Raji (cell line): ENCODE measurements around the gene DSTN.

Experiments used
- POLR2A ChIP-seq: IDR thresholded peaks from 2 replicates; pipeline ENCODE4 v1.6.1; 2011; ENCODE audit warnings: low read depth, low read length, control low read depth; ENCODE audit not compliant: insufficient read depth

The DSTN gene

DNA sequence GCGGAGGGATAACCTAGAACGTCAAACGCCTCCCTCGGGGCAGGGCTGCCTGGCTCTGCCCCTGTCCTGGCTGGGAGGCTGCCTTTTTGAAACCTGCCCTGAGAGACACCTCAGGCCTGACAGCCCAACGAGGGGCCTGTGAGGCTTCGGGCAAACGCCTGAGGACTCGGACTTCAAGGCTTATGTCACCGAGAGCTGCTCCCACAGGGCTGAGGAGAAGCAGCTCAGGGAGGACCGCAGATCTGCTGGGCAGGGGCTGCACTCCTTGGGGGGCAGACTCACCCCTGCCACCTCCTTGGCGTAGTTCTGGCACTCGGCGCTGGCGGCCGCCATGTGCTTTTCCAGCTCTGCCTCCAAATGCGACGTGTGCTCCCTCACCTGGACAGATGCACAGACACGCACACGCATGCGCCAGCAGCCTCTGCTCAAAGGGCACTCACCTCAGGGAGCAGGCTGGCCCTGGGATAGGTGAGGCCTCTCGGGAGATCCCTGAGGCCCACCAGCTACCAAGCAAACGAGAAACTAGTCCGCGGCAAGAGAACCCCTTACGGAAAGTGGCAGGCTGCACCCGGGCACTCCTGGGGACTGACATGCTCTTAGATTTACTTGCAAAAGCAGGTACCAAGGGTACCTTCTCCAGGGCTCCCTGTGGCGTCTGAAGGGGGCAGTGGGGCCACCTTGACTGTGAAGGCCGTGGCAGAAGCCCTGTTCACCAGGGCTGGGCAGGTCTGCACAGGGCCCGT, 49.6 kb downstream of the DSTN start:
- no peak for TF ChIP-seq POLR2A

DNA sequence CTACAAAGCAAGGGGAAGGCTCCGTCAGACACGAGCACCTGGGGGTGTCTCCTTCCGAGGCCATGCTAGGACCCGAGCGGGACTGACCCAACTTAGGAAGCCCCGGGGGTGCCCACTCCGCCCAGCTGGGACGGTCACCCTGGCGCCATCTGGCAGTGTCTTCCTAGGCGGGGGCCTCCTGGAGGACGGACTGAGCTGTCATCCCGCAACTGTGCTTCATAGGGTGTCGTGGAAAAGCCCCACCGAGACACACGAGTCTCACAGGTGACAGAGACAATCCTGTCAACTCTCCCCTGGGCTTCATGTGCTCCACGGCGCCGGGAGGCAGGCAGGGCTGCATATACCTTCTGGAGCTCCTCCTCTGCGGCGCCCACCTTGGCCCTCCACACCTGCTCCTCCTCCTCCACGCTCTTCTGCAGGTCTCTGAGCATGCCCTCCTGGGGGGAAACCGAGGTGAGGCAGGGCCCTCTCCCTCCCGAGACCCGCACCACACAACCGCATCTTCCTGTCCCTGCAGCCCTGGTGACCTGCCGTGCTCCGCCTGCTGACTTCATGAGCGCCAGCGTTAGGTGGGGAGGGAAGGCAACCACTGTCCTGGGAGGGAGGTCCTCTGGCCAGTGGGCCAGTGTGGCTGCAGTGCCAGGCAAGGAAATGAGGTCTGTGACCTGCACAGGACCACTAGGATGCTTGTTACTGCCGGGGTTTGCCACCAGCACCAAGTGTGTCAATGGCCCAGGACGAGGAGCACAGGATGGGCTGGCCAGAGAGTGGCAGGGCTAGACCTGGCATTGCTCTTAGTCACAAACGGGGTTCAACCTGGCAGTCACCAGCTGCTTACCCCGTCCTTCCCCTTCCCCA, 50.7 kb downstream of the DSTN start:
- no peak for TF ChIP-seq POLR2A

DNA sequence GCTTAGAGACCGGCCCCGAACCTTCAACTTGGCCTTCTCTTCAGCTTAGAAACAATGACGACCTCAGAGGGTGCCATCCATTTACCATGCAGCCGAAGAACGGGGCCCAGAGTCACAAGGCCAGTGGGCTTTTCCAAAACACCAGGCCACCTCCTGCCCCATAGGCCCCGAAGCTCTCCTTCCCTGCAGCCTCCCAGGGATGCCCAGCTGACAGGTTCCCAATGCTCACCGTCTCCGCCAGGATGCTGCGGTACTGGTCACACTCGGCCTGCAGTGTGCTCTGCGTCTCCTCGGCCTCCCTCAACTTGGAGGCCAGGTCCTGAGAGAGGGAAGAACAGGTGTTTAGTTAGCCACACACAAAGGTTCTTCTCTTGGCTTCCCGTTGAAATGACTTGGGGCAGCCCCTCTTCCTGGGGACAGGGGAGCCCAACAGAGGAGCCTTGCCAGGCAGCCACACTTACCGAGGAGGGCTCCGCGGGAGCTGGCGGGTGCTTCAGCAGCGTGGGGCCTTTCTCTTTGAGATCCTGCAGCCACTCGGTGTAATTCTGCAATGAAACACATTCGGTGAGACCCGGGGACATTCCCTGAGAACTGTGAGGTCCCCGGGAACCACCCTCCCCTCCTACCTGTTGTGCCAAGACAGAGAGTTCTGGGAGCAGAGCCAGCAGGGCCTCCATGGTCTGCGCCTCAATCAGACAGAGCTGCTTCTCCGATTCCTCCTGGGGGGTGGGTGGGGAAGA, 51.5 kb downstream of the DSTN start:
- TF ChIP-seq POLR2A = no peak

DNA sequence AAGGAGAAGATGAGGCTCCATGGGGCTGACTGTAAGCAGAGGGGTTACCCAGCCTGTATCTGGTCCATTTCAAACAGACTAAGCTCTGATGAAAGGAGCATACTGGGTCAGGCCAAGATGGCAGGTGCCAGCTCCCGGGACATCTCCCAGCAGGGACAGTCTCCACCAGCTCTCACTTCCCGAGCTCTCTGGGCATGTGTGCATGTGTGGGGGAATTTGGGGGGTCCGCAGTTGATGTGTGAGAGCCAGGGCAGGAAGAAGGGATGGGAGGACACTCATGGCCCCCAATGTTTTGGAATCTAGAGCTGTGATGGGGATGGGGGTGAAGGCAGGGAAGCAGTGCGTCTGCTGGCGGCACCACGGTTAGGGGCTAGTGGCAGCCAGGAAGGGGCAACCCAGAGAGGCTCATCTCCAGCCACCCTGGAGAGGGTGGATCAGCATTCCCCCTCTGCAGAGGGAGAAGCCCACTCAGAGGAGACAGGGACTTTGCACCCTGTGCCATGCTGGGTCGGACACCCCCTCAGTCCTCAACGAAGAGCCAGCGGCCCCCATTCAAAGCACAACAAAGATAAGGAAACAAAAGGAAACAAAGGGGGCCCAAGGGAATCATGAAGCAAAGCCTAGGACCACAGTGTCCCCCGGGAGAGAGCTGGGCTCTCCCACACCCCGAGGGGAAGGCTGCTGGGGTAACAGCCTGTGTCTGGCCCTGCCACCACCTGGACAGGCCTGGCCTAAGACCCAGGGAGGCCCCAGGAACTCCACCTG, 52.4 kb downstream of the DSTN start:
- TF ChIP-seq POLR2A = no peak

DNA sequence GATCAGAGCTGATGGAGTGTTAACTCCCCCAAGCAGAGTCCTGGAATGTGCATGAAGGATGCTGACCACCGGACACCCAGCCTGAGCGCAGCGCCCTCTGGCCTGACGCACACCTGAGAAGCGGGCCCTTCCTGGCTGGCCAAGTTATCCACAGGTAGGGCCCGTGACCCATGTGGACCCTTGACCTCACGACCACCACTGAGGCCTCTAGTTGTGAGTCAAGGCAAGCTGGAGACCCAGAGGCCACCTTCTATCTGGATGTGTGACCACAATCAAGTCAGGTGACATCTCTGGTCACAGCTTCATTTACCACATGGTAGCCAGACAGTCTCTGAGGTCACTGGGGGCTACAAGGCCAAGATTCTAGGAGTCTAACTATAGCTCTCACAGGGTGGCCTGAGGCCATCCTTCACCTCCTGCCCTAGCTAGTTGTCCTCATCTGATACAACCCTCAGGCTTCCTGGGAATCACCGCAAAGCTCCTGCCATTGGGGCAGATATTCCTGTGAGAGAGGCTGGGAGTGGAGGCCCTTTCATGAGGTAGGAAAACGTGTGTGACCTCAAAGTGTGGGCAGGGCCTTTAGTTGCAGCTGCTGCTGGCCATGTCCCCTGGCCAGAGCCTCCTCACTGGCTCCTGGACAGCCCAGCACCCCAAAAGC, 53.1 kb downstream of the DSTN start:
- no peak for TF ChIP-seq POLR2A

DNA sequence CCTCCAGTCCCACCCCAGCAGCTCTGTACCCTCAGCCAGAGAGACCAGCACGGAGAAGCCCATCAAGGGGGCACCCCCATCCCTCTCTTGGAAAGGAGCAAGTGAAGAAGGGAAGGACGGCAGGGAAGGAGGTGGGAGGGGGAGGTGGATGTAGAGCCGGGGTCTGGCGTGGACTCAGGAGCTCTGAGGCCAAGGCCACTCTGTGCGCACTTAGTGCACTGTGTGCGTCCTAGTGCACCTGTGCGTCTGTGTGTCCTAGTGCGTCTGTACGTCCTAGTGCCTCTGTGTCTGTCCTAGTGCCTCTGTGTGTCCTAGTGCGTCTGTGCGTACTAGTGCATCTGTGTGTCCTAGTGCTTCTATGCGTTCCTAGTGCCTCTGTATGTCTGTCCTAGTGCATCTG, 54.2 kb downstream of the DSTN start:
- TF ChIP-seq POLR2A = no peak

DNA sequence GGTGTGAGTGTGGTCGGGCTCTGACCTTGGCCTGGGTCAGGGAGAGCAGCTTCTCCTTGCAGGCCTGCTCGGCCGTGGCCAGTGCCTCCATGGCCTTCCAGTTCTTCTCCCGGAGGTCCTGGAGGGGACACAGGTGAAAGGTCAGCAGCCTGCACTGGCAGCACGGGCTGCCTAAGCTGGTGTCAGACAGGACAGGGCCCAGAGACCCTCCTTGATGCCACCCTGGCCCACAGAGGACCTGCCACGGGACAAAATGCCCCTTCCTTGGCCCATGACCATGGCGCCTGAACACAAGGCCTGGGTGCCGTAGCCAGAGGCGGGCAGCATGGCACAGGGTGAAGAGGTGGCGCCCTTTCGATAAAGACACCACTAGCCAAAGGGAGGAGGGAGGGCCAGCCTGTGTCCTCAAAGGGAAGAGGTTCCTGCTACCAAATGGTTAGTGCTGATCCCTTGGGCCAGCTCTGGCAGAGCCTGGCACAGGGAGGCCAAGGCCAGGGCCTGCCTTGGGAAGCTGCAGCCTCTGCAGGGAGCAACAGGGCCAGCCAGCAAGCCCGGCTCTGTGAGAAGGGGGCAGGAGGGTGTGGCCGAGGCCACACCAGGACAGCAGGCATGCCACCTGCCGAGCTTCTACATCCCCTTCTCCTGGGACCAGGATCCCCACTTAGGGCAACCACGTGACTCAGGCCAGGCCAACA, 54.8 kb downstream of the DSTN start:
- TF ChIP-seq POLR2A = no peak

DNA sequence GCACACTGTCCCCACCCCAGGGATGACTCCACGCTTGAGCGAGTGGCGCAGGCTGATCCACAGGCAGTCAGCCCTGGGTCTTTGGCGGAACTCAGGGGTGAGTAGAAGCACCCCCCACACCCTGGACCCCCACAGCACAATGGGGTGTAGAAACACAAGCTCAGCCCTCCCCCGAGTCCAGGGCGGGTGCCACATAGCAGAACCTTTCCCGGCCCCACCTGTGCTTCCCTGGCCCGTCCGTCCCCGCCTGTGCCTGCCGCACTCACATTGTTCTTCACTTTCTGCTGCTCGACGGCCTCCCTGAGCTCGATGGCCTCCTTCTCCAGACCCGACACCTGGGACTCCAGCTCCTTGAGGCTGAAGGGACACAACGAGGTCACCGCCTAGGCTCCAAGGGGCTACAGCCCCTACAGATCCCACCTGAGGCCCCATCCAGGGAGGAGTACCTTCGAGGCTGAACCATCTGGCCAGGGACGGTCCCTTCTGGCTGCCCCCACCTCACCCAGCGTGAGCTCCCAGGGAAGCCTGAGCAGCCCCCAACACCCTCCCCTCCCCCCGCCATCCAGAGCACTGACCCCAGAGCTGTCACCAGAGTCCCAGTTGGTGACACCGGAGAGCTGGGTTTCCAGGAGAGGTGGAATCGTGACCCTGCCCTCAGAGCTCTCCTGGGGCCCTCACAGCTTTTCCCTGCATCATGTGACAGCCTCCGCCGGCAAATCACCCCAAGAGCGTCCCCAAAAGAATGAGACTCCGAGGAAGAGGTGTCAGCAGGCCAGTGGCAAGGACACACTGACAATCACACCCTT, 55.6 kb downstream of the DSTN start:
- no peak for TF ChIP-seq POLR2A

DNA sequence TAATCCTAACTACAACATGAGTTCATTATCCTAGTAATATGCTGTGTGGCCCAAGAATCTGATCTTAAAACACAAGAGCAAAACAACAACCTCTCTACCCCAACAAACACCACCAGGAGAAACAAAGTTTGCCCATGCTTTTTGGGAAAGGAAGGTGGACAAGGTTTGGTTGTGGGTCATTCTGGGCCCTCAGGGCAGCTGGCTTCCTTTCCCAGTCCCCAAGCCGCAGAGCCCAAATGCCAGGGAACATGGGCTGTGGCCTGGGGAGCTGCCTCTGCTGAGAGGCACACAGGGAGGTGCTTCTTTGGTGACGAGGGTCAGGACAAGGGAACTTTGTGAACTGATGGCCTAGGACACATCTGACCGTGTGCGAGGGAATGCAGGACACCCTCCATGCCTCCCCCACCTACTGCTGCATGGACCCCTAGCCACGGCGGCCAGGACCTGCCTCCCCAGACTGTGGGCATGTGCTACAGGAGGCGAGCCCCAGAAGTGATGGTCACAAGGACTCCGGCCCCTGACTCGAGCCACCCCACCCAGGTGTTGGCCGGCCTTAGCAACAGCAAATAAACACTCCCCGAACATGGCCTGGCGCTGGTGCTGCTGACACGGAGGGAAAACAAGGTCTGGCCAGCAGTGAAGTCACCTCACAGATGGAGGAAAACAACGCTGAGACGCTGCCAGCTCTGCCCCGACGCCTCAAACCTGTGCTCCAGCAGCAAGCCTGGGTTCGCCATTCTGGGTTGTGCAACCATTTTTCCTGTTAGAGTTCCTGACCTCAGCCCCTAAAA, 56.5 kb downstream of the DSTN start:
- TF ChIP-seq POLR2A = no peak

DNA sequence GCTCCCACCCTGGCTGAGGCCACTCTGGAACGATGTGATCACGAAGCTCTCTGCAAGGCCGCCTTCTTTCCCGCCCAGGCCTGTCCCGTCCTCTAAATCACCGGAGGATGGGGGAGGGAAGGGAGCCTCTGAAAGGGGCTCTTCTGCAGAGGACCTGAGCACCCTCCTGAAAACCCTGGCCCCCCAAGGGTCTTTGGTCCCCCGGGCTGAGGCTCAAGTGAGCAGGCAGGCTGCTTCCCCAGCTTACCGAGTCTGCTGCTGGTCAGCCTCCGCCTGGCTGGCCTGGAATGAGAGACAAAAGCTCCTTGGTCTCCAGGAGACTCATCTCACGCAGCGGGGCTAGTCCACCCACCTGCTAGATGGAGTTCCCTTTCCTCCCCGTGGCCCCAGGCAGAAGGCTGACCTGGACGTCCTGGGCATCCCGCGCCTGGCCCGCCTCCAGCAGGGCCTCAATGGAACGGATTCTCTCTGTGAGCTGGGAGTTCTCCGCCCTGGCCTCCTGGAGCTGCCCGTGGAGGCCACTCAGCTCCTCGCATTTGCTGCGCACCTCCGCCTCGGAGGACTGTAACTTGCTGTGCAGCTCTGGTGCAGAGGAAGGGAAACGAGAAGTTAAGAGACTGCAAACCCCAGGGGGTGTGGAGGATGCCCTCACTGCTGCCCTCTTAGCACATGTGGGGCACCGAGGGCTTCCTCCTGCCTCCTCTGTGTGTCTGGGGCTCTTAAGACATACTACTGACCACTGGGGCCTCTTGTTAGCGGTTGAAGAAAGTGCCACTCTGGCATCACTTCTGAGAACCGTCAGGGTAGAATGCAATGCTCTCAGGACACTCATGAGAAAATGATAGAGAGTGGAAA, 57.5 kb downstream of the DSTN start:
- TF ChIP-seq POLR2A = no peak

DNA sequence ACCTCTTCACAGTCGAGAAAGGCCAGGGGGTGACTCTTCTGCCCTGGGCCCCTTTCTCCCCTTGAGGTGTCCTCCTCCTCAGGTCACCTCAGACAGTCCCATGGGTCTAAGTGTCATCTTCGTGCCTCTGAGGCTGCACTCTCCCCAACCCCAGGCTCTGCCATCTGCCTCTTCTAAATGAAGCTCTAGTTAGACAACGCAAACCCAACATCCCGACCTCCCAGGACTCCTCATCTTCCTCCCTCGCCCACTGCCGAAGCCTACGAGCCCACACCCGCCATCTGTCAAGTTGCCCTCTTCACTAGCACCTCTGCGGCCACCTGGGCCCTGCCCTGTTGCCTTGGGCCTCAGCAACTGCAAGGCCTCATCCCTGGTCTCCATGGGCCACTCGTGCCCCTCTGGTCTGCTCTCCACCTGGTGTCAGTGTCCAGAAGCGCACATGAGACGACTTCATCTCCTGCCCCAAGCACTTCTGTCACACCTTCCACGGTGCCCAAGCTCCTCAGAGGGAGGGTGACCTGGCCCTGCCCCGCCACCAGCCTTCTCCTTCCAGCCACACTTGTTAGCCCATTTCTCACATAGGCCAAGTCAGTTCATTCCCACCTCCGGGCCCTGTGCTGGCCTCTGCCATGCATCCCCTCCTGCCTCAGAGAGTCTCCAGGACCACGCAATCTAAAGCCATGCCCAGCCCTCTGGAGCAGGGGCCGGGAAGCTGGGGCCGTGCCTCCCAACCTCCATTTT, 58.4 kb downstream of the DSTN start:
- TF ChIP-seq POLR2A = no peak

DNA sequence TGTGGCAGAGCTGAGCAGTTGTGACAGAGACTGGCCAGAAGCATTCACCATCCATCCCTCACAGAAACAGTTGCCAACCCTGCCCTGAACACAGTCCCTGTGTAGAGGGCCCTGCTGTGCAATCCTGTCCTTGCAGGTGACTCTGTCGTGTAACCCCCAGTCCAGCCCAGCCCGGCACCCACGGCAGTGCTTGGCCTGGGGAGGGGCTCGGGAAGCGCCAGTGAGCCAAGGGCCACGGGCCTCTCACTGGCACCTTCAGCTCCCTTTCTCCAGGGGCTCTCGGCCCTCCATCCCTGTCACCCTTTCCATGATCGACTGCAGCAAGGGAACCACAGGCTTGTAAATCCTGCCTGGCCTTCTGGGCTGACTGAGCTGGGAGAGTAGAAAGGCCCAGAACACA, 59.1 kb downstream of the DSTN start:
- TF ChIP-seq POLR2A = no peak
